Activated CD8-positive, alpha-beta memory T cell treated with anti-CD3 and anti-CD28 coated beads, Interleukin-2, amount 10 ng/mL, durations not matched to agents 7 days and 5 days (primary cell): ENCODE results near the gene PGAM2. TPM values are rescaled to one million over a fixed set of nuclear protein-coding genes. Genes with fewer than 3 reads are reported as not detected.

Experiments
- ATAC-seq: fragments of 150-1000 bp; cut with Tn5 transposase; one replicate; pipeline ENCODE4 v1.10.0; 2021; ENCODE audit warnings: moderate library complexity
- CTCF ChIA-PET: fragments of 350-600 bp; sonication (Branson Sonifier 250); formaldehyde crosslinking; loops from one replicate; lab custom pipeline; 2021; ENCODE audit warnings: antibody characterized with exemption; lab: Charles Lee
- DNase-seq: peaks from one replicate; pipeline ENCODE4 v3.0.0-alpha.2; 2020
- H3K27ac Mint-ChIP-seq: one replicate; pipeline ENCODE4 v1.8.0; 2021; ENCODE audit warnings: mild to moderate bottlenecking, mixed read lengths
- H3K27me3 Mint-ChIP-seq: one replicate; pipeline ENCODE4 v1.8.0; 2021; ENCODE audit warnings: mixed read lengths
- H3K36me3 Mint-ChIP-seq: one replicate; pipeline ENCODE4 v1.8.0; 2021; ENCODE audit warnings: mild to moderate bottlenecking, mixed read lengths
- H3K4me1 Mint-ChIP-seq: one replicate; pipeline ENCODE4 v1.8.0; 2021; ENCODE audit warnings: mixed read lengths
- H3K4me3 Mint-ChIP-seq: one replicate; pipeline ENCODE4 v1.8.0; 2021; ENCODE audit warnings: mild to moderate bottlenecking, moderate library complexity, mixed read lengths
- H3K9me3 Mint-ChIP-seq: one replicate; pipeline ENCODE4 v1.8.0; 2022; ENCODE audit warnings: low read depth, mixed read lengths
- total RNA-seq, 2 experiments: library from RNA; stranded (reverse); gene quantifications; one replicate each; pipeline ENCODE4 v1.2.3, GENCODE V29; 2021

The PGAM2 gene
- total RNA-seq, 2 experiments from 2014 or later: 0.58 TPM; not detected in 1

- H3K36me3 Mint-ChIP-seq: peaks cover 42% of the 10 kb centered on the region
Measured at GRCh38 chr7:44052771-44053365, 12.5 kb downstream of the PGAM2 start.

GRCh38 chr7:44051611-44052220 is 13.7 kb downstream of the PGAM2 start:
- H3K27ac Mint-ChIP-seq: no peak overlapping the region
- CTCF ChIA-PET: no interaction called here
- DNase-seq (peak; percentile 23), ATAC-seq (no peak)
- no peaks in the 10 kb centered on the region for H3K9me3 Mint-ChIP-seq
- H3K4me3 Mint-ChIP-seq: no peak overlapping the region
- H3K27me3 Mint-ChIP-seq: no peaks in the 10 kb centered on the region
- H3K36me3 Mint-ChIP-seq: peaks cover 45% of the 10 kb centered on the region
- peaks cover 42% of the 10 kb centered on the region for H3K4me1 Mint-ChIP-seq

More at GRCh38 chr7:44052771-44053365, 12.5 kb downstream of the PGAM2 start:
- H3K4me3 Mint-ChIP-seq: no peak overlapping the region
- no peak overlapping the region for H3K27ac Mint-ChIP-seq
- H3K4me1 Mint-ChIP-seq: peaks cover 33% of the 10 kb centered on the region
- CTCF ChIA-PET: no interaction called here
- ATAC-seq (peak; percentile 27), DNase-seq (no peak)
- no peaks in the 10 kb centered on the region for H3K9me3 Mint-ChIP-seq
- H3K27me3 Mint-ChIP-seq: no peaks in the 10 kb centered on the region

GRCh38 chr7:44050915-44051560 is 14.3 kb downstream of the PGAM2 start:
- ATAC-seq (no peak), DNase-seq (peak; percentile 37)
- Mint-ChIP-seq H3K9me3 (no peaks in the 10 kb centered on the region), H3K27me3 (no peaks in the 10 kb centered on the region), H3K36me3 (peaks cover 50% of the 10 kb centered on the region), H3K4me1 (peaks cover 48% of the 10 kb centered on the region), H3K27ac (no peak overlapping the region), H3K4me3 (no peak overlapping the region)
- CTCF ChIA-PET: no interaction called here

GRCh38 chr7:44050121-44050914 is 15.0 kb downstream of the PGAM2 start:
- no peaks in the 10 kb centered on the region for H3K27me3 Mint-ChIP-seq
- H3K9me3 Mint-ChIP-seq: no peaks in the 10 kb centered on the region
- H3K36me3 Mint-ChIP-seq: peaks cover 56% of the 10 kb centered on the region
- DNase-seq: peak; percentile 35
- CTCF ChIA-PET: no interaction called here
- H3K4me1 Mint-ChIP-seq: peaks cover 55% of the 10 kb centered on the region
- no peak overlapping the region for H3K27ac Mint-ChIP-seq
- no peak for ATAC-seq
- H3K4me3 Mint-ChIP-seq: no peak overlapping the region

GRCh38 chr7:44048031-44048795 is 17.2 kb downstream of the PGAM2 start:
- CTCF ChIA-PET: no interaction called here
- peaks cover 62% of the 10 kb centered on the region for H3K4me1 Mint-ChIP-seq

GRCh38 chr7:44046321-44047061 is 18.9 kb downstream of the PGAM2 start:
- Mint-ChIP-seq H3K9me3 (no peaks in the 10 kb centered on the region), H3K27ac (peak overlapping the region; percentile 87), H3K4me3 (peak overlapping the region; percentile 92), H3K4me1 (peaks cover 58% of the 10 kb centered on the region), H3K27me3 (no peaks in the 10 kb centered on the region), H3K36me3 (peaks cover 40% of the 10 kb centered on the region)
- ATAC-seq (peak; percentile 38), DNase-seq (peak; percentile 71)
- CTCF ChIA-PET: interaction anchor here (1.5 kb wide), 1 partner anchor 26 kb away, joined by 3 read pairs; no protein-coding TSS in a partner anchor

More at GRCh38 chr7:44048031-44048795, 17.2 kb downstream of the PGAM2 start:
- ATAC-seq: no peak
- Mint-ChIP-seq H3K36me3 (peaks cover 51% of the 10 kb centered on the region), H3K9me3 (no peaks in the 10 kb centered on the region), H3K4me3 (no peak overlapping the region), H3K27me3 (no peaks in the 10 kb centered on the region), H3K27ac (peak overlapping the region; percentile 34)
- DNase-seq: peak; percentile 23

GRCh38 chr7:44045226-44046014 is 19.9 kb downstream of the PGAM2 start:
- no peak for ATAC-seq
- Mint-ChIP-seq H3K9me3 (no peaks in the 10 kb centered on the region), H3K4me3 (peak overlapping the region; percentile 92), H3K27ac (peak overlapping the region; percentile 87), H3K27me3 (no peaks in the 10 kb centered on the region), H3K36me3 (peaks cover 31% of the 10 kb centered on the region), H3K4me1 (peaks cover 53% of the 10 kb centered on the region)
- CTCF ChIA-PET: no interaction called here
- peak; percentile 45 for DNase-seq

- H3K27ac Mint-ChIP-seq: peak within 1 kb of the TSS; percentile 87
- no peaks in the 10 kb centered on the region for H3K27me3 Mint-ChIP-seq
- H3K36me3 Mint-ChIP-seq: peaks cover 29% of the 10 kb centered on the region
- peak within 1 kb of the TSS; percentile 92 for H3K4me3 Mint-ChIP-seq
- DNase-seq: peak; percentile 96
- CTCF ChIA-PET: interaction anchor here (0.9 to 1.4 kb wide), 4 partner anchors 18 to 39 kb away, joined by 3 to 5 read pairs (median 4); no protein-coding TSS in a partner anchor
- peak; percentile 78 for ATAC-seq
- H3K4me1 Mint-ChIP-seq: peaks cover 45% of the 10 kb centered on the region
- H3K9me3 Mint-ChIP-seq: no peaks in the 10 kb centered on the region
Measured at GRCh38 chr7:44044315-44045225, 20.8 kb downstream of the PGAM2 start, which contains the start of gene DBNL. Gene DBNL, plus strand, starts transcription at chr7:44044702. Its CDS starts 36 bp downstream, at chr7:44044738.

GRCh38 chr7:44043902-44044301 is 21.5 kb downstream of the PGAM2 start:
- CTCF ChIA-PET: interaction anchor here (1.1 to 1.4 kb wide), 3 partner anchors 18 to 40 kb away, joined by 3 to 4 read pairs (median 3); no protein-coding TSS in a partner anchor
- DNase-seq (no peak), ATAC-seq (no peak)
- no peaks in the 10 kb centered on the region for H3K27me3 Mint-ChIP-seq
- H3K36me3 Mint-ChIP-seq: peaks cover 29% of the 10 kb centered on the region
- peak overlapping the region; percentile 87 for H3K27ac Mint-ChIP-seq
- H3K9me3 Mint-ChIP-seq: no peaks in the 10 kb centered on the region
- H3K4me3 Mint-ChIP-seq: peak overlapping the region; percentile 92
- H3K4me1 Mint-ChIP-seq: peaks cover 47% of the 10 kb centered on the region

GRCh38 chr7:44042221-44042620 is 23.1 kb downstream of the PGAM2 start:
- Mint-ChIP-seq H3K4me3 (peak overlapping the region; percentile 4), H3K9me3 (no peaks in the 10 kb centered on the region), H3K4me1 (peaks cover 35% of the 10 kb centered on the region), H3K27me3 (no peaks in the 10 kb centered on the region), H3K27ac (peak overlapping the region; percentile 29), H3K36me3 (peaks cover 23% of the 10 kb centered on the region)
- ATAC-seq: no peak
- CTCF ChIA-PET: no interaction called here
- no peak for DNase-seq
